Immature natural killer cell (primary cell): Measurements from ENCODE around the gene FKBP1A. TPM values are rescaled to one million over a fixed set of nuclear protein-coding genes. Genes with fewer than 3 reads are reported as not detected.

Experiments used
- DNase-seq, 3 donors: peaks; one replicate each; pipeline ENCODE4 v3.0.0; 2022; ENCODE audit warnings: mixed read lengths in 1 of 3
- H3K27ac Mint-ChIP-seq, 6 donors: one replicate each; pipeline ENCODE4 v1.8.0; 2020; ENCODE audit warnings: mixed read lengths in 6 of 6, mild to moderate bottlenecking in 5 of 6, inconsistent platforms in 4 of 6, moderate library complexity in 3 of 6
- H3K27me3 Mint-ChIP-seq, 3 donors: one replicate each; pipeline ENCODE4 v1.8.0; 2020 to 2021; ENCODE audit warnings: low read depth in 3 of 3, mild to moderate bottlenecking in 3 of 3, mixed read lengths in 3 of 3, moderate library complexity in 3 of 3, inconsistent platforms in 1 of 3
- H3K36me3 Mint-ChIP-seq, 3 donors: one replicate each; pipeline ENCODE4 v1.8.0; 2020; ENCODE audit warnings: mixed read lengths in 3 of 3, inconsistent platforms in 2 of 3, mild to moderate bottlenecking in 2 of 3
- H3K4me1 Mint-ChIP-seq, 2 donors: one replicate each; pipeline ENCODE4 v1.8.0; 2020; ENCODE audit warnings: inconsistent platforms in 2 of 2, mild to moderate bottlenecking in 2 of 2, mixed read lengths in 2 of 2, moderate library complexity in 1 of 2
- H3K4me3 Mint-ChIP-seq, 5 donors: one replicate each; pipeline ENCODE4 v1.8.0; 2020; ENCODE audit warnings: mild to moderate bottlenecking in 5 of 5, mixed read lengths in 5 of 5, inconsistent platforms in 3 of 5, moderate library complexity in 3 of 5
- H3K9me3 Mint-ChIP-seq, 6 donors: one replicate each; pipeline ENCODE4 v1.8.0; 2020; ENCODE audit warnings: mild to moderate bottlenecking in 6 of 6, mixed read lengths in 6 of 6, inconsistent platforms in 4 of 6, moderate library complexity in 3 of 6
- polyA plus RNA-seq, 3 donors: library from polyadenylated mRNA; unstranded; fragments of 300-500 nt; fragmentation: Illumina TruSeq; gene quantifications; one replicate each; pipeline ENCODE4 v1.2.3, GENCODE V29; 2021

FKBP1A gene
- polyA plus RNA-seq, 3 donors from 2014 or later: 45.1 to 70.7 (median 47.5) TPM

- Mint-ChIP-seq H3K27me3 (peaks cover 0 to 13% (median 9%) of the 10 kb centered on the region in 3 donors), H3K9me3 (no peaks in the 10 kb centered on the region), H3K4me1 (peaks cover 69 to 82% of the 10 kb centered on the region in 2 donors), H3K4me3 (peak overlapping the region; percentile 3 to 87 (median 47)), H3K27ac (peak overlapping the region in 5 of 6 donors; percentile 11 to 81 (median 47)), H3K36me3 (no peaks in the 10 kb centered on the region)
- DNase-seq: no peak
Observed at GRCh38 chr20:1389703-1390580, 2.9 kb downstream of the FKBP1A start.

DNA sequence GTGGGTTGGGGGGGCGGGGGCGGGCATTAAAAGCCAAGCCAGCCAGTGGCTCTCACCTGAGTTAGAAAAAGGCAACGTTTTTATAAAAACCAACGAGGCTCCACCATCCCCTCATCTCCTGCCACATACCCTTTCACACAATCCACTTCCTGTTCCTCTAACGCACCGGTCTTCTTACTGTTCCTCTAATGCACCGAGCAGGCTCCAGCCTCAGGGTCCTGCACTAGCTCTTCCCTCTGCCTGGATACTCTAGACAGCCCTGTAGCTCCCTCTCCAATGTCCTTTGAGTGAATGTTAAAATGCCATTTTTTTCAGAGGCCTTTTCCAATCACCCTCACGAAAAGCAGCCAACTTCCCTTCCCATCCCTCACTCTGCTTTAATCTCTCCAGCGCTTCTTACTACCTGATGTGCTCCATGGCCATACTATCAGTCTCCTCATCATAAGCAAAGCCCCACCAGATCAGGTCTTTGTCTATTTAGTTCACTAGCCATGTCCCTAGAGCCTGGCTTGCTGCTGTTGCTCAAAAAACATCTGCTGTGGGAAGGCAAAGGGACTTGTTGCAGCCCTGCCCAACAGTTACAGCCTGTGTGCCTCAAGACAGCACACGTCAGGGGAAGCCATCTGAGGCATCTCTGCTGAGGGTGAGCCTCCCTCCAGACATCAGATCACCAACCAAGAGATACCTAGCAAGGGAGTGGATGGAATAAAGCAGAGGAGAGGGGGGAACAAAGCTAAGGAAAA is 3.9 kb downstream of the FKBP1A start:
- H3K36me3 Mint-ChIP-seq: no peaks in the 10 kb centered on the region
- peak overlapping the region; percentile 47 to 67 (median 55) for H3K4me3 Mint-ChIP-seq
- DNase-seq: no peak

DNA sequence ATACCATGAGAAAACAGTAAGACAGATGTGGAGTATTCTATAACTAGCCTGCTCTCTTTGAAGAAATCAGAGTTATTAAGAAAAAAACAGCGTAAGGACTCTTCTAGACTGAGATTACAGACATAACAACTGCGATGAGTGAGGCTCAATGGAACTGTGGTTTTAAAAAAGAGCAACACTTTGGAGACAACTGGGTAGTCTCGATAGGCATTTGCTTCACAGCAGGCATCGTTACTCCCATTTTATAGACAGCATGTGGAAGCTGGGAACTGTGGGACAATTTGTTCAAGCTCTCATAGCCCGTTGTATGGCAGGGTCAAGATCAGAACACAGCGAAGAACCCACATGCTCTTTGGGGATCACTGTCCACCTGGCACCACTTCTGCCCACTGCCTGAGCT is 4.6 kb downstream of the FKBP1A start:
- Mint-ChIP-seq H3K27ac (peak overlapping the region in 3 of 6 donors; percentile 12 to 57 (median 35)), H3K36me3 (no peaks in the 10 kb centered on the region), H3K4me1 (peaks cover 66 to 89% of the 10 kb centered on the region in 2 donors), H3K9me3 (no peaks in the 10 kb centered on the region), H3K27me3 (peaks cover 0 to 7% (median 3%) of the 10 kb centered on the region in 3 donors), H3K4me3 (peak overlapping the region in 1 of 5 donors; percentile 14)
- DNase-seq: no peak

More for the DNA sequence above, 3.9 kb downstream of the FKBP1A start:
- peaks cover 70 to 90% of the 10 kb centered on the region in 2 donors for H3K4me1 Mint-ChIP-seq
- H3K27me3 Mint-ChIP-seq: peaks cover 0 to 8% (median 7%) of the 10 kb centered on the region in 3 donors
- H3K27ac Mint-ChIP-seq: peak overlapping the region; percentile 24 to 82 (median 73)
- no peaks in the 10 kb centered on the region for H3K9me3 Mint-ChIP-seq

GRCh38 chr20:1386323-1386722 is 6.5 kb downstream of the FKBP1A start:
- peaks cover 0 to 5% (median 0%) of the 10 kb centered on the region in 3 donors for H3K36me3 Mint-ChIP-seq
- H3K27ac Mint-ChIP-seq: no peak overlapping the region
- H3K27me3 Mint-ChIP-seq: peaks cover 0 to 4% (median 0%) of the 10 kb centered on the region in 3 donors
- DNase-seq: no peak
- peaks cover 63 to 94% of the 10 kb centered on the region in 2 donors for H3K4me1 Mint-ChIP-seq
- H3K4me3 Mint-ChIP-seq: no peak overlapping the region
- no peaks in the 10 kb centered on the region for H3K9me3 Mint-ChIP-seq

DNA sequence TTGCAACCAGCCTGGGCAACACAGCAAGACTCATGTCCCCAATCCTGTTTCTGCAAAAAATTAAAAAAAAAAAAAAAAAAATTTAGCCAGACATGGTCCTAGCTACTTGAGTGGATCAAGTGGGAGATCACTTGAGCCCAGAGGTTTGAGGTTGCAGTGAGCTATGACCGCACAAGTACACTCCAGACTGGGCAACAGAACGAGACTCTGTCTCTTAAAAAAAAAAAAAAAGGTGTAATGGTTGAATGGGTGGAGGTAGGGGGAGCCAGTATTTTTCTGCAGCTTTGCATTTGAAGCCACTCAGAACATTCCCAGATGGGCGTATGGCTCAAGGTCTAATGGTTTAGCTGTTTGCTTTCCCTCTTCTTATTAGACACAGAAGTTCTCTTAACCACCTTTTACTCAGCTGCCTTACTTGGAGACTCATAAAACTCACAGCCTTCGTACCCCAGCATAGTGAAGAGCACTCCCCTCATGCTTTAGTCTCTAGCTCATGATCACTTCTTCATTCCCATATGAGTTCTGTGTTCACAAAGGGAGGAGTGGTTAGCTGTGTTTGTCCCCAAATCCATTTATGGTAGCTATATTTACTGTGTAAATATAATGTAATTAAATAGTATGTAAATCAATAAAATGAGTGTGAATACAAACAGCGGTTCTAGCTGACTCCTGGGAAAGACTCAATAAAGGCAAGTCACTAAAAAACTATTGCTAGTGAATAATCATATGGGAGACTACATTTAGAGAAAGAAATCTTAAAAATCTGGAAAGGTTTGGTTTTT is 9.0 kb downstream of the FKBP1A start:
- no peak overlapping the region for H3K4me3 Mint-ChIP-seq
- peaks cover 62 to 97% of the 10 kb centered on the region in 2 donors for H3K4me1 Mint-ChIP-seq
- DNase-seq: no peak
- H3K9me3 Mint-ChIP-seq: no peaks in the 10 kb centered on the region
- peaks cover 0 to 5% (median 0%) of the 10 kb centered on the region in 3 donors for H3K36me3 Mint-ChIP-seq
- peaks cover 0 to 4% (median 0%) of the 10 kb centered on the region in 3 donors for H3K27me3 Mint-ChIP-seq
- no peak overlapping the region for H3K27ac Mint-ChIP-seq

GRCh38 chr20:1382670-1383069 is 10.2 kb downstream of the FKBP1A start:
- Mint-ChIP-seq H3K27me3 (peaks cover 0 to 4% (median 2%) of the 10 kb centered on the region in 3 donors), H3K27ac (peak overlapping the region in 1 of 6 donors; percentile 33), H3K36me3 (peaks cover 0 to 5% (median 0%) of the 10 kb centered on the region in 3 donors), H3K9me3 (no peaks in the 10 kb centered on the region), H3K4me1 (peaks cover 62 to 97% of the 10 kb centered on the region in 2 donors), H3K4me3 (no peak overlapping the region)
- DNase-seq: no peak

DNA sequence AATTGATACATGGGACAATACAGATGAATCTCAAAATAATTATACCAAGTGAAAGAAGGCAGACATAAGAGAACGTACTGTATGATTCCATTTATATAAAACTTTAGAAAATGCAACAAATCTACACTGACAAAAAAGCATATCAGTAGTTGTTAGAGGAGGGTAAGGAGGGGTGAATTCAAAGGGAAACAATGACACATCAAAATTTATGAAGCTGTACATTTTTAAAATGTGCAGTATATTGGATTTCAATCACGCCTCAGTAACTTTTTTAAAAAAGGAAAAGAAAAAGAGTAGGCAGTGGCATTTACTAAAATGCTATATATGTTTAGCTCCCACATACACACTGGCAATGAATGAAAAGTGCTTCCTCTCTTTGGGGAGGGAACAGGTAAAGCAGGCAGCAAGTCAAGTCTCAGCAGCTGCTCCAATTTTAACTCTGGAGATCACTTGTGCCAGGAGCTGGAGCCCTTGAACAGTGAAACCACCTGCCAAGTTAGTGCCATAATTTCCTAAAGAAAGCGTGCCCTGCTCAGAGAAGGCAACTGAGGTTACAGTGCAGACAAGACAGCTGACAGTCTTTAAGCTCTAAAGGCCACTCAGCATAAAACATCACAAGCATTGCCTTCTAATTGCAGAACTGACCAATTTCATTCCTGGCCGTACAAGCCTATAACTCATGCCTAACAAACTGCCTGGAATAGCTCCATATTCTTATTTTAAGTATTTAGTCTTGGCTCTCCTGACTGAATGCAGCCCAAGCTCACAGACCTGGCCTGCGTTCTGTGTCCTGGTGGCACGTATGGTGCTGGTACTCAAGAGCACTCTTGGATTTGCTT is 10.9 kb downstream of the FKBP1A start:
- peaks cover 0 to 5% (median 0%) of the 10 kb centered on the region in 3 donors for H3K36me3 Mint-ChIP-seq
- no peaks in the 10 kb centered on the region for H3K9me3 Mint-ChIP-seq
- H3K4me1 Mint-ChIP-seq: peaks cover 63 to 97% of the 10 kb centered on the region in 2 donors
- DNase-seq: no peak
- H3K27me3 Mint-ChIP-seq: peaks cover 0 to 6% (median 2%) of the 10 kb centered on the region in 3 donors
- H3K27ac Mint-ChIP-seq: no peak overlapping the region
- H3K4me3 Mint-ChIP-seq: no peak overlapping the region

- Mint-ChIP-seq H3K27ac (no peak overlapping the region), H3K27me3 (peaks cover 0 to 8% (median 5%) of the 10 kb centered on the region in 3 donors), H3K4me3 (no peak overlapping the region), H3K4me1 (peaks cover 60 to 96% of the 10 kb centered on the region in 2 donors), H3K9me3 (no peaks in the 10 kb centered on the region), H3K36me3 (peaks cover 4 to 5% (median 4%) of the 10 kb centered on the region in 3 donors)
- DNase-seq: no peak
Observed at GRCh38 chr20:1378735-1379125, 14.1 kb downstream of the FKBP1A start.

GRCh38 chr20:1377984-1378734 is 14.7 kb downstream of the FKBP1A start:
- no peak overlapping the region for H3K27ac Mint-ChIP-seq
- peaks cover 0 to 8% (median 5%) of the 10 kb centered on the region in 3 donors for H3K27me3 Mint-ChIP-seq
- no peak for DNase-seq
- peaks cover 4 to 6% (median 5%) of the 10 kb centered on the region in 3 donors for H3K36me3 Mint-ChIP-seq
- peak overlapping the region in 1 of 5 donors; percentile 9 for H3K4me3 Mint-ChIP-seq
- H3K4me1 Mint-ChIP-seq: peaks cover 60 to 95% of the 10 kb centered on the region in 2 donors
- no peaks in the 10 kb centered on the region for H3K9me3 Mint-ChIP-seq

DNA sequence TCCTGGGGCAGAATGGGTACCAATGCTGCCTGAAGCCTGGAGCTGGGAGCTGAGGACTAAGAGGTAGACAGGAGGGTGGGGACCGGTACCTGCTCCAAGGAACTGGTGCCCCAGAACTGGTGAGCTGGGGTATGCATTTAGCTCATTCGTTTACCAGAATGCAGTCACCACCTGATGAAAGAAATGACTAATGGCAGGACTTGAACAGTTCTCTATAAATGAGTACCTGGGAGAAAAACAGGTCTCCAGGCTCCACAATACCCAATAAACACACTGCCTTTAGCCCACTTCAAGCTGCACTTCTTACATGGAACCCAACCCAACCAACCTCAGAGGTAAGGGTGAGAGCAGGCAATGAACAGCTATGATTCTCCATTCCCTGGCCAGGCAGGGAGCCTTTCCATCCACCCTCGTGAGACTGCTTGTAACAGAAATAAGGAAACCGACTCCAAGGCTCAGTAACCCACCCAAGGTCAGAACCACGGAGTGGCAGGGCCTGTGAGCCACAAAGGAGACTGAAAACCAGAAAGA is 15.4 kb downstream of the FKBP1A start:
- DNase-seq: no peak
- H3K9me3 Mint-ChIP-seq: no peaks in the 10 kb centered on the region
- H3K4me1 Mint-ChIP-seq: peaks cover 58 to 87% of the 10 kb centered on the region in 2 donors
- no peak overlapping the region for H3K27ac Mint-ChIP-seq
- peaks cover 0 to 8% (median 5%) of the 10 kb centered on the region in 3 donors for H3K27me3 Mint-ChIP-seq
- peaks cover 4 to 8% (median 6%) of the 10 kb centered on the region in 3 donors for H3K36me3 Mint-ChIP-seq
- H3K4me3 Mint-ChIP-seq: no peak overlapping the region

- peaks cover 0 to 8% (median 5%) of the 10 kb centered on the region in 3 donors for H3K27me3 Mint-ChIP-seq
- no peak for DNase-seq
- H3K36me3 Mint-ChIP-seq: peaks cover 4 to 10% (median 6%) of the 10 kb centered on the region in 3 donors
- H3K9me3 Mint-ChIP-seq: no peaks in the 10 kb centered on the region
- H3K4me1 Mint-ChIP-seq: peaks cover 56 to 84% of the 10 kb centered on the region in 2 donors
- H3K27ac Mint-ChIP-seq: peak overlapping the region in 1 of 6 donors; percentile 35
- peak overlapping the region in 1 of 5 donors; percentile 30 for H3K4me3 Mint-ChIP-seq
Observed at GRCh38 chr20:1376408-1377270, 16.2 kb downstream of the FKBP1A start.
